K562 (cell line): ENCODE measurements around the gene MYO1D. TPM values are rescaled to one million over a fixed set of nuclear protein-coding genes. Genes with fewer than 3 reads are reported as not detected.

Source experiments
- ARNT ChIP-seq, 2 experiments: fragments of 450-650 bp; IDR thresholded peaks; 2 replicates each; pipeline ENCODE4 v1.6.1; 2016; ENCODE audit warnings: mild to moderate bottlenecking in 1 of 2
- BACH1 ChIP-seq: fragments of 200-800 bp; sonication (Bioruptor generic); IDR thresholded peaks from 2 replicates; pipeline ENCODE4 v1.6.1; 2016; ENCODE audit warnings: missing genetic modification characterization, missing compliant biosample characterization
- CHAMP1 ChIP-seq: fragments of 450-650 bp; IDR thresholded peaks from 2 replicates; pipeline ENCODE4 v1.6.1; 2016; ENCODE audit warnings: mild to moderate bottlenecking
- E2F4 ChIP-seq: sonication (generic); formaldehyde crosslinking; IDR thresholded peaks from 2 replicates; pipeline ENCODE4 v1.8.0; 2022; ENCODE audit warnings: mild to moderate bottlenecking, low read depth, missing genetic modification reagents
- FOXP4 ChIP-seq: sonication (generic); formaldehyde crosslinking; IDR thresholded peaks from 2 replicates; pipeline ENCODE4 v1.8.0; 2022; ENCODE audit warnings: mild to moderate bottlenecking, missing genetic modification reagents, borderline replicate concordance
- HLTF ChIP-seq: fragments of 450-650 bp; IDR thresholded peaks from 2 replicates; pipeline ENCODE4 v1.6.1; 2016
- KHSRP ChIP-seq: fragments of 450-650 bp; IDR thresholded peaks from 2 replicates; pipeline ENCODE4 v1.6.1; 2017
- KLF10 ChIP-seq: fragments of 250-450 bp; sonication (Bioruptor Pico); IDR thresholded peaks from 2 replicates; pipeline ENCODE4 v1.6.1; 2021; ENCODE audit warnings: matching md5 sums
- NR2F6 ChIP-seq: fragments of 450-650 bp; formaldehyde crosslinking; IDR thresholded peaks from 2 replicates; pipeline ENCODE4 v1.4.0; 2020; ENCODE audit warnings: mild to moderate bottlenecking
- PHB2 ChIP-seq: fragments of 450-650 bp; IDR thresholded peaks from 2 replicates; pipeline ENCODE4 v1.6.1; 2017; ENCODE audit warnings: low read depth
- TRIM25 ChIP-seq: fragments of 450-650 bp; IDR thresholded peaks from 2 replicates; pipeline ENCODE4 v1.7.0; 2016; ENCODE audit warnings: borderline replicate concordance
- VEZF1 ChIP-seq: fragments of 200-800 bp; sonication (Bioruptor generic); IDR thresholded peaks from 2 replicates; pipeline ENCODE4 v1.6.1; 2017; ENCODE audit warnings: missing genetic modification characterization, missing compliant biosample characterization
- ZNF232 ChIP-seq: sonication (generic); formaldehyde crosslinking; IDR thresholded peaks from 2 replicates; pipeline ENCODE4 v1.8.0; 2022; ENCODE audit warnings: mild to moderate bottlenecking, missing genetic modification reagents
- ZNF785 ChIP-seq: fragments of 250-450 bp; sonication (Bioruptor Pico); IDR thresholded peaks from 2 replicates; pipeline ENCODE4 v1.4.0; 2020; ENCODE audit warnings: mild to moderate bottlenecking
- polyA plus RNA-seq, 8 experiments: library from polyadenylated mRNA; depleted of rRNA in 4 of 8; stranded (reverse) in 5 of 8; unstranded in 3 of 8; fragments of >200 nt; fragmentation: Nextera tagmentation in 2 of 8; fragmentation: Illumina TruSeq in 1 of 8; extraction: Ambion mirVana in 2 of 8; extraction: Trizol in 1 of 8; gene quantifications; 2 replicates each; pipeline versions ENCODE4 v1.2.1 to v1.2.3, GENCODE V29; 2011 to 2014; ENCODE audit warnings: inconsistent platforms in 1 of 8, missing spikeins in 1 of 8
- total RNA-seq, 7 experiments: library from RNA; depleted of rRNA in 6 of 7; stranded (reverse); fragments of >200 nt in 6 of 7; fragmentation: Illumina TruSeq in 2 of 7; extraction: Trizol in 2 of 7; gene quantifications; 2 replicates each; pipeline versions ENCODE4 v1.2.1 to v1.2.3, GENCODE V29; 2011 to 2021; ENCODE audit warnings: low replicate concordance in 1 of 7
- TF ChIP-seq, protein P1 (sequence below): fragments of 250-450 bp; sonication (Bioruptor Pico); IDR thresholded peaks from 2 replicates; pipeline ENCODE4 v1.5.0; 2021; ENCODE audit warnings: mild to moderate bottlenecking, moderate library complexity

MYO1D gene
- total and polyA plus RNA-seq, 9 of the 15 experiments (the other 6 are each of a cell fraction or from before 2014, with no cell fraction given), result 2.1 to 71.2 (median 45.4) TPM

- TF ChIP-seq VEZF1, result peak; percentile 94
- no peak for TF ChIP-seq PHB2
- TF ChIP-seq BACH1 (tag), result peak; percentile 34; the same call in 1 of the 2 replicates
- TF ChIP-seq HLTF, result no peak
- TF ChIP-seq CHAMP1, result no peak
- TF ChIP-seq TRIM25, result no peak
- no peak for TF ChIP-seq ARNT (IDR thresholded peaks at IDR 0.05)
- TF ChIP-seq, protein P1, sequence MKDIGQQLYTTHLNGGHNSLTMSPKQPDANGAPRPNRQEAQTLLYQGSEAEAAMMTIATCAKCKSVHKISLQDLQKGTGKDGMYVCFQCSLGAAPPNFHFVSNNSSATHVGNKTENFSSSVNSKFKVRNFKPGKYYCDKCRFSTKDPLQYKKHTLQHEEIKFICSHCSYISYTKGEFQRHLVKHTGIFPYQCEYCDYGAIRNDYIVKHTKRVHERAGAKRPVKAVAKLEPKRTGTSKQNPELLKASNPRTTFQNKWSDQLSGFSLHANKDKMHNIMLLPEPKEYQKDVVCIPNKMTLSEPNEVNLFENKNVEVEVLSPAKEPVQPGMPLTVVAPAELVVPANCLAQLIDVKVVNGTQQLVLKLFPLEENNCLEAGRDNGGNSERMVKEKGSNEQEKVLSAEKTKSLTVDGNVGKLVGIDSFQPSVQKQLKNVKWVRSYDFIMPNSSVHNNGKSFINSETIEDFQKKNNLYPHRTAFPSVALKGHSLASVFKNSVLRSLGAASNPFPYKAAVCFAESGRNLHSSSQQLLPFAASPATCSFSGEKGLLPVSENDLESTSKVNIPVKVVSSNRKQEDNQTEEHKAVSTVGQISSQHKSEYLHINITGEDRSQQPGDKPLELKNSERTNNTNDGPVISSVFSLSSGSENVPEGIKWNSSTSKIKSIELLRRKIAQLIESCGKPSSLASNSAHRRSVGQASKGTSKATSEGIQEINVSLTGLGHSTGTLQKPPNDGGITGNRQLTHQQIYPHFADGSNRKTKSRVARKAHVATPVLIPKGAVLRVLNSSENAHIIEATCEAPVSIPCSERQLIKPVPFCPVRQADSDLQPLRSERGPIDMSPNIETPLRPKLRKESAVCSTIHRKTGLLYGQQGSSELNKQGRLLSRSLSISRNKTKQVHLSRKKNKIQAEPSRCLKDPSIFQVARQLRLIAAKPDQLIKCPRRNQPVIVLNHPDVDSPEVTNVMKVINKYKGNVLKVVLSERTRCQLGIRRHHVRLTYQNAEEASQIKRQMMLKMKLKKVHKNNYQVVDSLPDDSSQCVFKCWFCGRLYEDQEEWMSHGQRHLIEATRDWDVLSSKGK (CRISPR knock-in tag), result no peak
- TF ChIP-seq ZNF232 (CRISPR knock-in tag), result no peak
- no peak for TF ChIP-seq KHSRP
- TF ChIP-seq NR2F6 (CRISPR knock-in tag), result no peak
- no peak for TF ChIP-seq FOXP4 (CRISPR knock-in tag)
- TF ChIP-seq ZNF785 (CRISPR knock-in tag), result no peak
- TF ChIP-seq KLF10 (CRISPR knock-in tag), result no peak
- no peak for TF ChIP-seq E2F4 (CRISPR knock-in tag)
Observed at GRCh38 chr17:32444301-32445073, 432.4 kb downstream of the MYO1D start, which contains the start of gene PSMD11 (continued).
